Astrocyte (in vitro differentiated cells and primary cell): ENCODE data around the gene USP54. TPM values are rescaled to one million over a fixed set of nuclear protein-coding genes. Genes with fewer than 3 reads are reported as not detected.

ENCODE experiments used
- DNase-seq: peaks from one replicate; pipeline ENCODE4 v3.0.0-alpha.2; 2010; ENCODE audit warnings: low read depth
- FAIRE-seq: peaks from 2 replicates; lab custom pipeline; 2011; peaks lifted over from hg19 to GRCh38; lab: Jason Lieb, UNC
- H2AFZ ChIP-seq: 2 replicates; pipeline ENCODE4 v1.6.0; 2012; ENCODE audit warnings: low read depth, low read length, inconsistent platforms
- H3K27ac ChIP-seq: 2 replicates; pipeline ENCODE4 v1.5.1; 2011; ENCODE audit warnings: low read depth, low read length, inconsistent platforms
- H3K27me3 ChIP-seq: 2 replicates; pipeline ENCODE4 v1.6.0; 2011; ENCODE audit warnings: low read length, inconsistent platforms; ENCODE audit not compliant: insufficient read depth
- H3K36me3 ChIP-seq: 2 replicates; pipeline ENCODE4 v1.5.1; 2011; ENCODE audit warnings: low read length, inconsistent platforms; ENCODE audit not compliant: insufficient read depth
- H3K4me1 ChIP-seq: 2 replicates; pipeline ENCODE4 v1.5.1; 2011; ENCODE audit warnings: low read length, inconsistent platforms; ENCODE audit not compliant: insufficient read depth
- H3K4me2 ChIP-seq: 2 replicates; pipeline ENCODE4 v1.6.0; 2012; ENCODE audit warnings: low read length, inconsistent platforms
- H3K4me3 ChIP-seq: 2 replicates; pipeline ENCODE4 v1.5.1; 2011; ENCODE audit warnings: low read depth, mild to moderate bottlenecking, low read length, inconsistent platforms; ENCODE audit not compliant: insufficient read depth
- H3K79me2 ChIP-seq: 2 replicates; pipeline ENCODE4 v1.6.0; 2012; ENCODE audit warnings: mild to moderate bottlenecking, low read length, inconsistent platforms; ENCODE audit not compliant: insufficient read depth
- H3K9ac ChIP-seq: 2 replicates; pipeline ENCODE4 v1.6.0; 2012; ENCODE audit warnings: mild to moderate bottlenecking, low read length, inconsistent platforms
- H3K9me3 ChIP-seq: 2 replicates; pipeline ENCODE4 v1.5.1; 2012; ENCODE audit warnings: low read depth, mild to moderate bottlenecking, low read length, inconsistent platforms; ENCODE audit not compliant: insufficient read depth
- H4K20me1 ChIP-seq: 2 replicates; pipeline ENCODE4 v1.6.0; 2012; ENCODE audit warnings: low read length, inconsistent platforms; ENCODE audit not compliant: insufficient read depth
- H3K27ac Mint-ChIP-seq: one replicate; pipeline ENCODE4 v1.8.0; 2021; ENCODE audit warnings: mild to moderate bottlenecking, mixed read lengths; ENCODE audit not compliant: unreplicated experiment
- H3K27me3 Mint-ChIP-seq: one replicate; pipeline ENCODE4 v1.8.0; 2021; ENCODE audit warnings: low read depth, mixed read lengths; ENCODE audit not compliant: unreplicated experiment
- H3K36me3 Mint-ChIP-seq: one replicate; pipeline ENCODE4 v1.8.0; 2021; ENCODE audit warnings: low read depth, mixed read lengths; ENCODE audit not compliant: unreplicated experiment
- H3K4me1 Mint-ChIP-seq: one replicate; pipeline ENCODE4 v1.8.0; 2021; ENCODE audit warnings: low read depth, mixed read lengths; ENCODE audit not compliant: unreplicated experiment
- H3K4me3 Mint-ChIP-seq: one replicate; pipeline ENCODE4 v1.8.0; 2021; ENCODE audit warnings: mild to moderate bottlenecking, moderate library complexity, mixed read lengths; ENCODE audit not compliant: unreplicated experiment
- H3K9me3 Mint-ChIP-seq: one replicate; pipeline ENCODE4 v1.8.0; 2021; ENCODE audit warnings: mild to moderate bottlenecking, mixed read lengths; ENCODE audit not compliant: unreplicated experiment
- EZH2 ChIP-seq: IDR thresholded peaks from 2 replicates; pipeline ENCODE4 v1.6.1; 2012; ENCODE audit warnings: mild to moderate bottlenecking, low read length, inconsistent platforms; ENCODE audit not compliant: insufficient read depth
- total RNA-seq: library from RNA; stranded (reverse); gene quantifications from 2 replicates; pipeline ENCODE4 v1.2.1, GENCODE V29; 2021
- TF ChIP-seq, protein P1 (sequence below): IDR thresholded peaks from 2 replicates; pipeline ENCODE4 v1.5.1; 2011; ENCODE audit warnings: low read depth, mild to moderate bottlenecking, inconsistent platforms, low read length, moderate library complexity; ENCODE audit not compliant: insufficient read depth

Gene USP54
- total RNA-seq, 1 donor from 2014 or later = 85.9 TPM

DNA sequence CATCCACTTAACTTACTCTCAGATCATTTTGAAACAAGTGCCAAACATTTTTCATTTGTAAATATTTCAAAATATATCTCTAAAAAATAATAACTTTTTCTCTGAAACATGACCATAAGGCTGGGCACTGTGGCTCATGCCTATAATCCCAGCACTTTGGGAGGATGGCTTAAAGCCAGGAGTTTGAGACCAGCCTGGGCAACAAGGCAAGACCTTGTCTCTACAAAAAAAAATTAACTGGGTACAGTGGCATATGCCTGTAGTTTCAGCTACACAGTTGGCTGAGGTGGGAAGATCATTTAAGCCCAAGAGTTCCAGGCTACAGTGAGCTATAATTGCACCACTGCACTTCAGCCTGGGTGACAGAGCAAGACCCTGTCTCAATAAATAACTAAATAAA is 36.4 kb downstream of the USP54 start:
- FAIRE-seq = no peak
- H3K4me1 ChIP-seq = no peaks in the 10 kb centered on the region

DNA sequence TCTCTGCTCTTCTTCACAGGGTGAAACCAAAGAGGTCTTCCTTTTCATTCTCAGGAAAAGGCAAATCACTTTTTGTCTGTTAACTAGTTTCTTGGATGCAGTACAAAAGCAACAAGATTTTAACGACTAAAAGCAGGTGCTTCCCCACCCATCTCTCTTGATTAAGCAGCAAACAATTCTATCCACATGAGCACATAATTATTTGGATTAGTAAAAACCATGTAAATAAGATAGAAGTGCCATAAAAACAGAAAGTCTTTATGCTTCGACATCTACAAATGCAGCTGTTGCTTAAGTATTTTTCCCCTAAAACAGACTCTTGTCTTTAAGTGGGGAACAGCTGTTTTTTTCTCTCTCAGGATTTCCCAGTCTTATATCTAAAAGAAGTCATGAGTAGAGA is 37.4 kb downstream of the USP54 start:
- Histone ChIP-seq H3K4me3 (no peak overlapping the region), H3K27ac (no peak overlapping the region), H3K4me2 (no peak overlapping the region), H3K27me3 (no peaks in the 10 kb centered on the region), H3K9me3 (no peaks in the 10 kb centered on the region), H3K79me2 (no peaks in the 10 kb centered on the region), H3K4me1 (no peaks in the 10 kb centered on the region), H2AFZ (no peak overlapping the region), H3K9ac (no peak overlapping the region), H3K36me3 (no peaks in the 10 kb centered on the region), H4K20me1 (no peaks in the 10 kb centered on the region)
- no peaks in the 10 kb centered on the region for H3K27me3 Mint-ChIP-seq
- TF ChIP-seq EZH2 = no peak
- TF ChIP-seq, protein P1, sequence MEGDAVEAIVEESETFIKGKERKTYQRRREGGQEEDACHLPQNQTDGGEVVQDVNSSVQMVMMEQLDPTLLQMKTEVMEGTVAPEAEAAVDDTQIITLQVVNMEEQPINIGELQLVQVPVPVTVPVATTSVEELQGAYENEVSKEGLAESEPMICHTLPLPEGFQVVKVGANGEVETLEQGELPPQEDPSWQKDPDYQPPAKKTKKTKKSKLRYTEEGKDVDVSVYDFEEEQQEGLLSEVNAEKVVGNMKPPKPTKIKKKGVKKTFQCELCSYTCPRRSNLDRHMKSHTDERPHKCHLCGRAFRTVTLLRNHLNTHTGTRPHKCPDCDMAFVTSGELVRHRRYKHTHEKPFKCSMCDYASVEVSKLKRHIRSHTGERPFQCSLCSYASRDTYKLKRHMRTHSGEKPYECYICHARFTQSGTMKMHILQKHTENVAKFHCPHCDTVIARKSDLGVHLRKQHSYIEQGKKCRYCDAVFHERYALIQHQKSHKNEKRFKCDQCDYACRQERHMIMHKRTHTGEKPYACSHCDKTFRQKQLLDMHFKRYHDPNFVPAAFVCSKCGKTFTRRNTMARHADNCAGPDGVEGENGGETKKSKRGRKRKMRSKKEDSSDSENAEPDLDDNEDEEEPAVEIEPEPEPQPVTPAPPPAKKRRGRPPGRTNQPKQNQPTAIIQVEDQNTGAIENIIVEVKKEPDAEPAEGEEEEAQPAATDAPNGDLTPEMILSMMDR = no peak
- H3K9me3 Mint-ChIP-seq = peaks cover 2% of the 10 kb centered on the region
- peak overlapping the region; percentile 30 for H3K27ac Mint-ChIP-seq
- H3K4me1 Mint-ChIP-seq = peaks cover 1% of the 10 kb centered on the region
- DNase-seq (no peak), FAIRE-seq (no peak)
- no peak overlapping the region for H3K4me3 Mint-ChIP-seq
- peaks cover 6% of the 10 kb centered on the region for H3K36me3 Mint-ChIP-seq

More for the DNA sequence above, 36.4 kb downstream of the USP54 start:
- Mint-ChIP-seq H3K27ac (no peak overlapping the region), H3K4me1 (peaks cover 1% of the 10 kb centered on the region), H3K36me3 (no peaks in the 10 kb centered on the region), H3K4me3 (no peak overlapping the region), H3K27me3 (no peaks in the 10 kb centered on the region), H3K9me3 (no peaks in the 10 kb centered on the region)
- Histone ChIP-seq H2AFZ (no peak overlapping the region), H3K4me3 (no peak overlapping the region), H3K79me2 (no peaks in the 10 kb centered on the region), H3K9ac (no peak overlapping the region), H3K27ac (no peak overlapping the region), H4K20me1 (no peaks in the 10 kb centered on the region), H3K9me3 (no peaks in the 10 kb centered on the region), H3K4me2 (no peak overlapping the region), H3K36me3 (no peaks in the 10 kb centered on the region), H3K27me3 (no peaks in the 10 kb centered on the region)
- DNase-seq = no peak
- TF ChIP-seq, protein P1 = no peak
- no peak for TF ChIP-seq EZH2

DNA sequence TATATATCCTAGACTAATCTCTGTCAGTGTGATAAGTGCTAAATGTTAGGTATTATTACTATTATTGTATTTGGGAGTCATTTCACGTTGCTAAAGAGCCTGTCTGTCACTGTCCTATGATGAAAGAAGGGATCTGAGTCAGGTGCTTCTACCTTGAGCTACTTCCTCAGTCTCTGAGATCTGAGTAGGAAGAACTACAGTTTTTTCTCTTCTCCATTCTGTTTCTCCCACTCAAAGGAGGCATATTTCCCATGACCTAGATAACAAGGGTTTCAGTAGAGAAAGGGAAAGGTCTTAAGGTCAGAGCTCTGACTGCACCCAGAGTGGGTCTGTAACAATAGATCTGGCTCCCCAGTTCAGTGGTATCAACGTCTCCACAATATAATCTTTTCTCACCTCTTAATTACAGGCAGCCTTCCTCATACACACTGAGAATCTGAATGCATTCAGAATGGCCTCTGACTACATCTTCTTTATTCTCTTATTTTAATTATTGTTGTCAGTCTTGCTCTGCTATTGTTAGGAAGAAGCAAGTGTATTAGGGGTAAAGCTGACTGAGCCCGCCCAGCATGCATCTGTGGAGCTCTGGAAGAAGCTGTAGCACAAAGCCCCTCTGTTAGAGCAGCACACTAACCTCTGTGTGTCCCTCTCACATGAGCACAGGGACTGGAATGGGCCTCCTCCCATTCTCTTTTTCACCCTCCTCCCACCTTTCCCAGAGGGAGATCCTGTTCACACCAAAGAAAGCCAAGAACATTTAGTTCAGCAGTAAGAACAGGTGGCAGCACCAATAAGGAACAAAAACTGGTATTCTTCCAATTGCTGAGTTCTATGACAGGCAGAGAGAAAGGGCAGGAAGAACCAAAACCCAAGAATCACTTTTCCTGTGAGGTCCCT is 38.1 kb downstream of the USP54 start:
- no peak for DNase-seq
- Mint-ChIP-seq H3K36me3 (peaks cover 6% of the 10 kb centered on the region), H3K4me3 (no peak overlapping the region), H3K4me1 (peaks cover 1% of the 10 kb centered on the region), H3K27me3 (no peaks in the 10 kb centered on the region), H3K27ac (no peak overlapping the region), H3K9me3 (peaks cover 2% of the 10 kb centered on the region)
- no peaks in the 10 kb centered on the region for H3K36me3 ChIP-seq
- H3K4me1 ChIP-seq = no peaks in the 10 kb centered on the region
- H3K4me3 ChIP-seq = no peak overlapping the region
- H3K27ac ChIP-seq = no peak overlapping the region
- H3K79me2 ChIP-seq = no peaks in the 10 kb centered on the region
- no peak overlapping the region for H3K4me2 ChIP-seq
- H3K27me3 ChIP-seq = no peaks in the 10 kb centered on the region
- TF ChIP-seq EZH2 = no peak
- TF ChIP-seq, protein P1 = no peak
- no peaks in the 10 kb centered on the region for H4K20me1 ChIP-seq
- H2AFZ ChIP-seq = no peak overlapping the region
- FAIRE-seq = no peak
- H3K9ac ChIP-seq = no peak overlapping the region
- H3K9me3 ChIP-seq = no peaks in the 10 kb centered on the region
